Measurements from ENCODE around the gene MTCL1. TPM values are rescaled to one million over a fixed set of nuclear protein-coding genes. Genes with fewer than 3 reads are reported as not detected.

The MTCL1 gene
- total RNA-seq, 6 experiments from 2014 or later = 1.4 to 7.4 (median 3.6) TPM

- ATAC-seq (no peak), DNase-seq (no peak)
- intact Hi-C loops (cut with DNase I) = no loop called here
- 73% methylated on average over 1 of the region's 4 CpGs for WGBS (ENCODE audit: insufficient coverage, low coverage, low lambda C conversion rate, missing lambda C conversion rate)
- TF ChIP-seq CTCF (IDR thresholded peaks at IDR 0.05) = no peak
- Histone ChIP-seq H3K27me3 (no peaks in the 10 kb centered on the region), H3K4me1 (no peaks in the 10 kb centered on the region), H3K36me3 (no peaks in the 10 kb centered on the region), H3K4me3 (no peak overlapping the region), H3K27ac (no peak overlapping the region), H3K9me3 (no peaks in the 10 kb centered on the region)
Measured at GRCh38 chr18:8744656-8745055, 39.3 kb downstream of the MTCL1 start.

GRCh38 chr18:8745355-8746014, 40.1 kb downstream of the MTCL1 start:
- Histone ChIP-seq H3K4me1 (no peaks in the 10 kb centered on the region), H3K36me3 (no peaks in the 10 kb centered on the region), H3K27ac (no peak overlapping the region), H3K4me3 (no peak overlapping the region), H3K9me3 (no peaks in the 10 kb centered on the region), H3K27me3 (no peaks in the 10 kb centered on the region)
- WGBS (ENCODE audit: insufficient coverage, low coverage, low lambda C conversion rate, missing lambda C conversion rate) = 84% methylated on average over 14 of the region's 15 CpGs
- ATAC-seq (no peak), DNase-seq (no peak)
- intact Hi-C loops (cut with DNase I) = no loop called here
- TF ChIP-seq CTCF (IDR thresholded peaks at IDR 0.05) (no peak), POLR2A (IDR thresholded peaks at IDR 0.05) (no peak)

- intact Hi-C loops (cut with DNase I) = no loop called here
- no peaks in the 10 kb centered on the region for H3K4me1 ChIP-seq
- no peak for TF ChIP-seq CTCF (IDR thresholded peaks at IDR 0.05)
- no peak overlapping the region for H3K4me3 ChIP-seq
- H3K9me3 ChIP-seq = no peaks in the 10 kb centered on the region
- peak overlapping the region in 1 of 3 donors; percentile 15 for H3K27ac ChIP-seq
- no peaks in the 10 kb centered on the region for H3K36me3 ChIP-seq
- no peaks in the 10 kb centered on the region for H3K27me3 ChIP-seq
- DNase-seq (no peak), ATAC-seq (peak; percentile 50 to 81 (median 63))
- 54% methylated on average over 6 of the region's 6 CpGs for WGBS (ENCODE audit: insufficient coverage, low coverage, low lambda C conversion rate, missing lambda C conversion rate)
Measured at GRCh38 chr18:8747440-8747937, 42.1 kb downstream of the MTCL1 start.

- no peaks in the 10 kb centered on the region for H3K27me3 ChIP-seq
- TF ChIP-seq POLR2A (IDR thresholded peaks at IDR 0.05) = no peak
- TF ChIP-seq CTCF (IDR thresholded peaks at IDR 0.05) = no peak
- H3K36me3 ChIP-seq = no peaks in the 10 kb centered on the region
- H3K4me3 ChIP-seq = no peak overlapping the region
- no peaks in the 10 kb centered on the region for H3K9me3 ChIP-seq
- WGBS (ENCODE audit: insufficient coverage, low coverage, low lambda C conversion rate, missing lambda C conversion rate) = 88% methylated on average over 3 of the region's 6 CpGs
- no peaks in the 10 kb centered on the region for H3K4me1 ChIP-seq
- DNase-seq = no peak
- intact Hi-C loops (cut with DNase I) = no loop called here
- H3K27ac ChIP-seq = no peak overlapping the region
- no peak for ATAC-seq
Measured at GRCh38 chr18:8749492-8749891, 44.1 kb downstream of the MTCL1 start.

Data from right lobe of liver (tissue), 6 donors.